ENCODE data around the gene EME1.

DNA sequence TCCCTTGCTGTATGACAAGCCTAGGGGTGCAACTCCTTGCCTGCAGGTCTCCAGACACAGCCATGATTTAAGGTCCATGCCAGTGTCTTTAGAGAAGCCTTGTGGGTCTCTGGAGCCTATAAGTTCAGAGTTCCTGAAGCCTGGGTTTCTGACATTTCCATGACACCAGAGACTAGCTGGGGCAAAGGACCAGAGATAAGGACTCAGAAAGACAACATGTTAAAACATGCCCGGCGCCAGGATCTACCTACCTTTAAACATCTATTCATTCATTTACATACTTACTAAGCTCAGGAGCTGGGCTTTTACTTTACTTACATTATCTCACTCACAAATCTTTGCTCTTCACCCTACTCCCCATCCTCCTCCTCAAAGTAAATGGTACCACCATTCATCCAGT, 1.5 kb upstream of the EME1 start:
- TF ChIP-seq, protein P1, sequence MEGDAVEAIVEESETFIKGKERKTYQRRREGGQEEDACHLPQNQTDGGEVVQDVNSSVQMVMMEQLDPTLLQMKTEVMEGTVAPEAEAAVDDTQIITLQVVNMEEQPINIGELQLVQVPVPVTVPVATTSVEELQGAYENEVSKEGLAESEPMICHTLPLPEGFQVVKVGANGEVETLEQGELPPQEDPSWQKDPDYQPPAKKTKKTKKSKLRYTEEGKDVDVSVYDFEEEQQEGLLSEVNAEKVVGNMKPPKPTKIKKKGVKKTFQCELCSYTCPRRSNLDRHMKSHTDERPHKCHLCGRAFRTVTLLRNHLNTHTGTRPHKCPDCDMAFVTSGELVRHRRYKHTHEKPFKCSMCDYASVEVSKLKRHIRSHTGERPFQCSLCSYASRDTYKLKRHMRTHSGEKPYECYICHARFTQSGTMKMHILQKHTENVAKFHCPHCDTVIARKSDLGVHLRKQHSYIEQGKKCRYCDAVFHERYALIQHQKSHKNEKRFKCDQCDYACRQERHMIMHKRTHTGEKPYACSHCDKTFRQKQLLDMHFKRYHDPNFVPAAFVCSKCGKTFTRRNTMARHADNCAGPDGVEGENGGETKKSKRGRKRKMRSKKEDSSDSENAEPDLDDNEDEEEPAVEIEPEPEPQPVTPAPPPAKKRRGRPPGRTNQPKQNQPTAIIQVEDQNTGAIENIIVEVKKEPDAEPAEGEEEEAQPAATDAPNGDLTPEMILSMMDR (IDR thresholded peaks at IDR 0.05; ENCODE audit: low read length), result no peak
- no peak for TF ChIP-seq EZH2 (IDR thresholded peaks at IDR 0.05; ENCODE audit: borderline replicate concordance, low read length)

Data from OCI-LY1 (cell line).